Hepatocyte (in vitro differentiated cells): Measurements from ENCODE around the gene ESPNL. TPM values are rescaled to one million over a fixed set of nuclear protein-coding genes. Genes with fewer than 3 reads are reported as not detected.

Experiments used
- DNase-seq: peaks from one replicate; pipeline ENCODE4 v3.0.0-alpha.2; 2016; ENCODE audit warnings: low spot score
- H2AFZ ChIP-seq: fragments of 200-600 bp; sonication (generic); 2 replicates; pipeline ENCODE4 v1.6.0; 2016; ENCODE audit warnings: antibody characterized with exemption, mild to moderate bottlenecking
- H3K27ac ChIP-seq: fragments of 200-600 bp; sonication (generic); 2 replicates; pipeline ENCODE4 v1.5.1; 2016; ENCODE audit warnings: mild to moderate bottlenecking
- H3K27me3 ChIP-seq: fragments of 200-600 bp; sonication (generic); 2 replicates; pipeline ENCODE4 v1.6.1; 2016
- H3K36me3 ChIP-seq: fragments of 200-600 bp; sonication (generic); replicated peaks from 2 replicates; pipeline ENCODE4 v1.5.1; 2016; ENCODE audit warnings: low read depth; ENCODE audit not compliant: insufficient read depth
- H3K4me1 ChIP-seq: fragments of 200-600 bp; sonication (generic); 2 replicates; pipeline ENCODE4 v1.5.1; 2016; ENCODE audit warnings: mild to moderate bottlenecking, moderate library complexity; ENCODE audit not compliant: insufficient read depth
- H3K4me2 ChIP-seq: fragments of 200-600 bp; sonication (generic); 2 replicates; pipeline ENCODE4 v1.6.0; 2016
- H3K4me3 ChIP-seq: fragments of 200-600 bp; sonication (generic); 2 replicates; pipeline ENCODE4 v1.5.1; 2016; ENCODE audit warnings: mild to moderate bottlenecking
- H3K79me2 ChIP-seq: fragments of 200-600 bp; sonication (generic); 2 replicates; pipeline ENCODE4 v1.6.0; 2017; ENCODE audit warnings: mild to moderate bottlenecking
- H3K9me2 ChIP-seq: fragments of 200-600 bp; sonication (generic); replicated peaks from 2 replicates; pipeline ENCODE4 v1.6.0; 2017; ENCODE audit warnings: mild to moderate bottlenecking; ENCODE audit not compliant: insufficient read depth
- H3K9me3 ChIP-seq: fragments of 200-600 bp; sonication (generic); 2 replicates; pipeline ENCODE4 v1.5.1; 2016; ENCODE audit warnings: low read depth, mild to moderate bottlenecking
- H4K20me1 ChIP-seq: fragments of 200-600 bp; sonication (generic); 2 replicates; pipeline ENCODE4 v1.6.0; 2016; ENCODE audit warnings: mild to moderate bottlenecking; ENCODE audit not compliant: insufficient read depth, poor library complexity, severe bottlenecking
- CTCF ChIP-seq: fragments of 200-600 bp; sonication (generic); IDR thresholded peaks from 2 replicates; pipeline ENCODE4 v1.5.1; 2016; ENCODE audit warnings: antibody characterized with exemption, mild to moderate bottlenecking; ENCODE audit not compliant: poor library complexity
- EZH2 ChIP-seq: fragments of 200-600 bp; sonication (generic); IDR thresholded peaks from 2 replicates; pipeline ENCODE4 v1.6.1; 2016; ENCODE audit warnings: antibody characterized with exemption, mild to moderate bottlenecking, borderline replicate concordance
- EZH2phosphoT487 ChIP-seq: fragments of 200-600 bp; sonication (generic); IDR thresholded peaks from one replicate; pipeline ENCODE4 v1.6.1; 2018; ENCODE audit warnings: antibody characterized with exemption, mild to moderate bottlenecking, low read depth, moderate library complexity; ENCODE audit not compliant: unreplicated experiment, severe bottlenecking
- WGBS: methylation state at CpG from one replicate; pipeline ENCODE4 v1.1.6; 2016; ENCODE audit warnings: low lambda C conversion rate; ENCODE audit errors: missing lambda C conversion rate; 5-methylcytosine and 5-hydroxymethylcytosine counted together
- polyA plus RNA-seq: library from polyadenylated mRNA; unstranded; fragments of >200 nt; fragmentation: Nextera tagmentation; extraction: Ambion mirVana; gene quantifications from 2 replicates; pipeline ENCODE4 v1.2.1, GENCODE V29; 2016
- total RNA-seq: library from RNA; depleted of rRNA; stranded (reverse); fragments of >200 nt; gene quantifications from 2 replicates; pipeline ENCODE4 v1.2.3, GENCODE V29; 2014

The ESPNL gene
- total and polyA plus RNA-seq, 2 experiments from 2014 or later: 0.27 to 0.62 TPM

GRCh38 chr2:238125127-238125885, 25.2 kb downstream of the ESPNL start:
- WGBS: 93% methylated on average over 15 of the region's 20 CpGs
- Histone ChIP-seq H4K20me1 (no peaks in the 10 kb centered on the region), H3K36me3 (no peaks in the 10 kb centered on the region), H3K27me3 (no peaks in the 10 kb centered on the region), H3K27ac (no peak overlapping the region), H3K4me2 (no peak overlapping the region), H3K9me2 (no peaks in the 10 kb centered on the region), H2AFZ (no peak overlapping the region), H3K4me3 (no peak overlapping the region), H3K9me3 (no peaks in the 10 kb centered on the region), H3K4me1 (no peaks in the 10 kb centered on the region), H3K79me2 (no peaks in the 10 kb centered on the region)
- DNase-seq: no peak
- no peak for TF ChIP-seq CTCF

- Histone ChIP-seq H3K27me3 (no peaks in the 10 kb centered on the region), H3K9me2 (no peaks in the 10 kb centered on the region), H3K4me1 (no peaks in the 10 kb centered on the region), H4K20me1 (no peaks in the 10 kb centered on the region), H3K36me3 (no peaks in the 10 kb centered on the region), H3K4me3 (no peak overlapping the region), H3K9me3 (no peaks in the 10 kb centered on the region), H3K27ac (no peak overlapping the region), H3K79me2 (no peaks in the 10 kb centered on the region), H3K4me2 (no peak overlapping the region), H2AFZ (no peak overlapping the region)
- 96% methylated on average over 2 of the region's 2 CpGs for WGBS
- TF ChIP-seq EZH2 (no peak), CTCF (no peak), EZH2phosphoT487 (no peak)
- no peak for DNase-seq
Measured at GRCh38 chr2:238126338-238126737, 26.2 kb downstream of the ESPNL start.

DNA sequence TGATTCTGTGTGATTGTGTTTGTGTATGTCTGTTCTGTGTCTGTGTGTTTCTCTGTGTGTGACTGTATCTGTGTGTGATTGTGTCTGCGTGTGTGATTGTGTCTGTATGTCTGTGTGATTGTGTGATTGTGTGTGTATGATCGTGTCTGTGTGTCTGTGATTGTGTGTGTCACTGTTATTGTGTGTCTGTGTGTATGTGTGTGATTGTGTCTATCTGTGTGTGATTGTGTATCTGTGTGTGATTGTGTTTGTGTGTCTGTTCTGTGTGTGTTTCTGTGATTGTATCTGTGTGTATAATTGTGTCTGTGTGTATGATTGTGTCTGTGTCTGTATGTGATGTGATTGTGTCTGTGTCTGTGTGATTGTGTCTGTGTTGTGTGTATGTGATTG, 26.6 kb downstream of the ESPNL start:
- Histone ChIP-seq H3K27me3 (no peaks in the 10 kb centered on the region), H3K27ac (no peak overlapping the region), H2AFZ (no peak overlapping the region), H3K9me3 (no peaks in the 10 kb centered on the region), H3K4me1 (no peaks in the 10 kb centered on the region), H3K4me2 (no peak overlapping the region), H3K36me3 (no peaks in the 10 kb centered on the region), H4K20me1 (no peaks in the 10 kb centered on the region), H3K79me2 (no peaks in the 10 kb centered on the region), H3K4me3 (no peak overlapping the region), H3K9me2 (no peaks in the 10 kb centered on the region)
- TF ChIP-seq EZH2 (no peak), EZH2phosphoT487 (no peak), CTCF (no peak)
- no peak for DNase-seq
- 95% methylated on average over 2 of the region's 2 CpGs for WGBS
